NCI-H748 (cell line): ENCODE measurements around the gene TICAM2.
"Not testable (repeated sequence)": the region's sequence is repeated elsewhere in the genome, so short reads cannot be mapped to it uniquely, and the experiment has no call there.

ENCODE experiments used
- DNase-seq: peaks from one replicate; lab custom pipeline; 2025; ENCODE audit not compliant: unreplicated experiment; lab: John Stamatoyannopoulos, UW

TICAM2 gene

GRCh38 chr5:115601701-115602590 lies at the start of gene TICAM2:
TSS of gene TICAM2 (minus strand) at chr5:115602479. CDS start at chr5:115581256, 21,223 bp downstream.
- DNase-seq = peak; percentile 31

- DNase-seq = no peak
These were observed 47.3 kb upstream of the TICAM2 start for GRCh38 chr5:115649541-115649940.

GRCh38 chr5:115648056-115648455 lies 45.8 kb upstream of the TICAM2 start:
- no peak for DNase-seq

- DNase-seq = not testable (repeated sequence)
These were observed 43.1 kb upstream of the TICAM2 start for GRCh38 chr5:115645386-115645785.

- DNase-seq = no peak
These were observed 41.8 kb upstream of the TICAM2 start for GRCh38 chr5:115644046-115644445.

GRCh38 chr5:115641948-115642347 lies 39.7 kb upstream of the TICAM2 start:
- no peak for DNase-seq

GRCh38 chr5:115640274-115640673 lies 38.0 kb upstream of the TICAM2 start:
- DNase-seq = no peak

- no peak for DNase-seq
These were observed 37.1 kb upstream of the TICAM2 start for GRCh38 chr5:115639377-115639776.

GRCh38 chr5:115637507-115637906 lies 35.2 kb upstream of the TICAM2 start:
- no peak for DNase-seq

- no peak for DNase-seq
These were observed 33.7 kb upstream of the TICAM2 start for GRCh38 chr5:115636008-115636407.

- peak; percentile 78 for DNase-seq
These were observed 32.3 kb upstream of the TICAM2 start for GRCh38 chr5:115634343-115635132.

- no peak for DNase-seq
These were observed 27.6 kb upstream of the TICAM2 start for GRCh38 chr5:115629903-115630302.

GRCh38 chr5:115627295-115627865 lies 25.1 kb upstream of the TICAM2 start:
- no peak for DNase-seq

- DNase-seq = no peak
These were observed 24.2 kb upstream of the TICAM2 start for GRCh38 chr5:115626445-115626823.

- peak; percentile 98 for DNase-seq
These were observed 23.5 kb upstream of the TICAM2 start, which contains the start of gene TMED7 for GRCh38 chr5:115625579-115626444. TSS of gene TMED7 (minus strand) at chr5:115626036. CDS start at chr5:115625792, 244 bp downstream.

GRCh38 chr5:115624994-115625393 lies 22.7 kb upstream of the TICAM2 start:
- DNase-seq = peak; percentile 60

- DNase-seq = no peak
These were observed 21.4 kb upstream of the TICAM2 start for GRCh38 chr5:115623658-115624057.

GRCh38 chr5:115621365-115621900 lies 19.2 kb upstream of the TICAM2 start:
- DNase-seq = no peak

GRCh38 chr5:115616892-115617291 lies 14.6 kb upstream of the TICAM2 start:
- no peak for DNase-seq

GRCh38 chr5:115616472-115616871 lies 14.2 kb upstream of the TICAM2 start:
- no peak for DNase-seq
